ENCODE results near the gene SNRPA.
A peak's percentile ranks its signal among the peaks of the same experiment; 100 is the strongest.

SNRPA gene

DNA sequence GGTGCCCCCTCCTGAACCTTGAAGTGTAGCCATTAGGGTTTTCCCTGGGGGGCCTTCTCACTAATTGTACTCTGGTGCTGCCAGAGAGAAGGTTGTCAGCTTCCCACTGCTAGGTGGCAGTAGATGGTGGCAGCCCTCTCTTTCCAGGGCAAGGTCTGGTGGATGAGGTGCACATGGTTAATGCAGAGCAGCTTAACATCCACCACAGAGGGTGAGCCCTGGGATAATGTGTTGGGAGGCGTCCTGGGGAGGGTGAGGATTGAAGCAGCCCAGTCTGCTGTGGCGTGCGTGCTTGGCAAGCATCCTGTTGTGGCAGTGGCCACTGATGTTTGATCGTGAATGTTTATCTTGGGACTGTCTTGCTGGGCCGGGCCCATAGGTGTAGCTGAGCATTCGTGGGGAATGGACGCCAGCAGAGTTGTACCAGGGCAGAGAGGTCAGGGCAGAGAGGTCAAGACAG, 53.8 kb downstream of the SNRPA start:
- Histone ChIP-seq H3K4me3 (ENCODE audit: insufficient read depth, low read length, poor library complexity, severe bottlenecking) (no peak overlapping the region), H3K27ac (ENCODE audit: low read depth, low read length) (peak overlapping the region; percentile 60; the same call in 1 of the 2 replicates), H2AFZ (ENCODE audit: low read depth, low read length, severe bottlenecking) (no peak overlapping the region), H4K20me1 (ENCODE audit: low read depth, low read length) (no peaks in the 10 kb centered on the region), H3K4me2 (ENCODE audit: low read depth, low read length, poor library complexity, severe bottlenecking) (no peak overlapping the region), H3K9me2 (replicated peaks; ENCODE audit: insufficient read depth, low read length) (no peaks in the 10 kb centered on the region), H3K9me3 (ENCODE audit: insufficient read depth, low read length) (no peaks in the 10 kb centered on the region), H3F3A (ENCODE audit: insufficient read depth) (peaks cover 3% of the 10 kb centered on the region; the same call in 1 of the 2 replicates), H3K9ac (ENCODE audit: low read length) (no peak overlapping the region), H3K36me3 (ENCODE audit: low read length) (no peaks in the 10 kb centered on the region), H3K27me3 (ENCODE audit: low read length) (no peaks in the 10 kb centered on the region), H3K79me2 (ENCODE audit: insufficient read depth, low read length) (peaks cover 67% of the 10 kb centered on the region)
- TF ChIP-seq, protein P1, sequence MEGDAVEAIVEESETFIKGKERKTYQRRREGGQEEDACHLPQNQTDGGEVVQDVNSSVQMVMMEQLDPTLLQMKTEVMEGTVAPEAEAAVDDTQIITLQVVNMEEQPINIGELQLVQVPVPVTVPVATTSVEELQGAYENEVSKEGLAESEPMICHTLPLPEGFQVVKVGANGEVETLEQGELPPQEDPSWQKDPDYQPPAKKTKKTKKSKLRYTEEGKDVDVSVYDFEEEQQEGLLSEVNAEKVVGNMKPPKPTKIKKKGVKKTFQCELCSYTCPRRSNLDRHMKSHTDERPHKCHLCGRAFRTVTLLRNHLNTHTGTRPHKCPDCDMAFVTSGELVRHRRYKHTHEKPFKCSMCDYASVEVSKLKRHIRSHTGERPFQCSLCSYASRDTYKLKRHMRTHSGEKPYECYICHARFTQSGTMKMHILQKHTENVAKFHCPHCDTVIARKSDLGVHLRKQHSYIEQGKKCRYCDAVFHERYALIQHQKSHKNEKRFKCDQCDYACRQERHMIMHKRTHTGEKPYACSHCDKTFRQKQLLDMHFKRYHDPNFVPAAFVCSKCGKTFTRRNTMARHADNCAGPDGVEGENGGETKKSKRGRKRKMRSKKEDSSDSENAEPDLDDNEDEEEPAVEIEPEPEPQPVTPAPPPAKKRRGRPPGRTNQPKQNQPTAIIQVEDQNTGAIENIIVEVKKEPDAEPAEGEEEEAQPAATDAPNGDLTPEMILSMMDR (IDR thresholded peaks at IDR 0.05; ENCODE audit: insufficient read depth, low read length, poor library complexity, severe bottlenecking) = no peak
- no peak for TF ChIP-seq EZH2phosphoT487 (conservative IDR thresholded peaks at IDR 0.05; ENCODE audit: low read length)

DNA sequence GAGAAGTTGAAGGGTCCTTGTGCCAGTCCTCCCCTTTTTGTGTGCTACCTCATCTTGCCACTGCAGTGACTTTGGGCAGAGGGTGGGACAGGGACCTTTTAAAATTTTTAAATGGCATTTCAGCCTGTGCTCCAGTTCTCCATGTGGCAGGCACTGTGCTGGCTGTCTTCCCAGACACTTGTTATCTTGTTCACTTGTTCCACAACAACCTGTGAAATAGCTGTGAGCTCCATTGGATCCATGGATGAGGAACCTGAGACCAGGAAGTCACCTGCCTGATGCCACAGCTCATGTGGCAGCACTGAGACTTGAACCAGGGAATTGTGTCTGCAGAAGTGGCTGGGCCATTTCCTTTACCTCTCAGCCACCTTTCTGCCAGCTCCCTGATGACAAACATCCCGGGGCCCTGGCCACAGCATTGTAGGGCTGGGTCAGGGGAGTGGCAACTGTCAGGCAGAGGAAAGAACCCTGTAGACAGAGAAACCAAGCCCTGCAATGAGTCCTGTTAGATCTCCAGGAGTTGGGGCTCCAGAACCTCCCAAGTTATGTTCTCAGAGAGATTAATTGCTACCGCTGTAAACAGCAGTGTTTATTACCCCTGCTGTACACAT, 54.4 kb downstream of the SNRPA start:
- Histone ChIP-seq H4K20me1 (ENCODE audit: low read depth, low read length) (no peaks in the 10 kb centered on the region), H3K9ac (ENCODE audit: low read length) (no peak overlapping the region), H3K4me3 (ENCODE audit: insufficient read depth, low read length, poor library complexity, severe bottlenecking) (no peak overlapping the region), H3K9me3 (ENCODE audit: insufficient read depth, low read length) (no peaks in the 10 kb centered on the region), H2AFZ (ENCODE audit: low read depth, low read length, severe bottlenecking) (no peak overlapping the region), H3K27me3 (ENCODE audit: low read length) (no peaks in the 10 kb centered on the region), H3K79me2 (ENCODE audit: insufficient read depth, low read length) (peaks cover 61% of the 10 kb centered on the region), H3K36me3 (ENCODE audit: low read length) (no peaks in the 10 kb centered on the region), H3K4me2 (ENCODE audit: low read depth, low read length, poor library complexity, severe bottlenecking) (no peak overlapping the region), H3F3A (ENCODE audit: insufficient read depth) (peaks cover 3% of the 10 kb centered on the region; the same call in 1 of the 2 replicates), H3K9me2 (replicated peaks; ENCODE audit: insufficient read depth, low read length) (no peaks in the 10 kb centered on the region), H3K27ac (ENCODE audit: low read depth, low read length) (no peak overlapping the region)
- TF ChIP-seq, protein P1 (IDR thresholded peaks at IDR 0.05; ENCODE audit: insufficient read depth, low read length, poor library complexity, severe bottlenecking) = no peak
- TF ChIP-seq EZH2phosphoT487 (conservative IDR thresholded peaks at IDR 0.05; ENCODE audit: low read length) = no peak

DNA sequence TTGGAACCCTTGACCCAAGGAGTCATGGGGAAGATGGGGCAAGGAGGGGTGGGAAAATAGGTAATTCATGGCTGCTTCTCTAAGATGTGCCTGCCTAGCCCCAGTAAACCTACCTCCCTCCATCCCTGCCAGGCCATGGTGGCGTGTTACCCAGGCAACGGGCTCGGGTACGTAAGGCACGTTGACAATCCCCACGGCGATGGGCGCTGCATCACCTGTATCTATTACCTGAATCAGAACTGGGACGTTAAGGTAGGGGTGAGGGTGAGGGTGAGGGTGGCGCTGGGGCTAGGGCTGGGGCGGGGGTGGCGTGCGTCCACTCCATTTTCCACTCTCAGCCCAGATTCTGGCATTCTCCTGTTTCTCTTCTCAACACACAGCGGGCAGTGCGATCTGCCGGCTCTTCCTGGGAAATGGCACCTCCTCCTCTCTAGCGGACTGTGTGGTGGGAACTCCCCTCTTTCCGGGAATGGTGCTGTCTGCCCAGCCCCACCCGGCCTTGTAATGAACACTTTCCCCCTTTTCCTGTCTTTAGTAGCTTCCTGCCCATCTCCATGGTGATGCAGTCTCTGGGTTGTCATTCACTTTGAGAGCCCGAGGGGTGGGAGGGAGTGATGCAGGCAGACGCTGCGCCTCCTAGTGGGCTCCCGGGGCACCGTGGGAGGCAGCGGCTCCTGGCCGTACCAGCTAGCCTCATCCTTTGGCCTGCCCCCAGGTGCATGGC, 55.6 kb downstream of the SNRPA start:
- Histone ChIP-seq H3K27ac (ENCODE audit: low read depth, low read length) (no peak overlapping the region), H4K20me1 (ENCODE audit: low read depth, low read length) (no peaks in the 10 kb centered on the region), H3K9me2 (replicated peaks; ENCODE audit: insufficient read depth, low read length) (no peaks in the 10 kb centered on the region), H2AFZ (ENCODE audit: low read depth, low read length, severe bottlenecking) (no peak overlapping the region), H3K4me3 (ENCODE audit: insufficient read depth, low read length, poor library complexity, severe bottlenecking) (no peak overlapping the region), H3K36me3 (ENCODE audit: low read length) (no peaks in the 10 kb centered on the region), H3F3A (ENCODE audit: insufficient read depth) (peaks cover 3% of the 10 kb centered on the region; the same call in 1 of the 2 replicates), H3K4me2 (ENCODE audit: low read depth, low read length, poor library complexity, severe bottlenecking) (no peak overlapping the region), H3K9me3 (ENCODE audit: insufficient read depth, low read length) (no peaks in the 10 kb centered on the region), H3K27me3 (ENCODE audit: low read length) (no peaks in the 10 kb centered on the region), H3K79me2 (ENCODE audit: insufficient read depth, low read length) (peaks cover 50% of the 10 kb centered on the region), H3K9ac (ENCODE audit: low read length) (no peak overlapping the region)
- TF ChIP-seq, protein P1 (IDR thresholded peaks at IDR 0.05; ENCODE audit: insufficient read depth, low read length, poor library complexity, severe bottlenecking) = peak; percentile 77
- no peak for TF ChIP-seq EZH2phosphoT487 (conservative IDR thresholded peaks at IDR 0.05; ENCODE audit: low read length)
